Karpas-422 (cell line): ENCODE results near the gene DNALI1. TPM values are rescaled to one million over a fixed set of nuclear protein-coding genes. Genes with fewer than 3 reads are reported as not detected.
A peak's percentile ranks its signal among the peaks of the same experiment; 100 is the strongest.

Experiments
- DNase-seq: peaks from one replicate; pipeline ENCODE4 v3.0.0-alpha.2; 2015
- H2AFZ ChIP-seq: fragments of 200-600 bp; sonication (generic); 2 replicates; pipeline ENCODE4 v1.6.1; 2014; ENCODE audit warnings: antibody characterized with exemption, low read length, mixed read lengths
- H3K27ac ChIP-seq: fragments of 200-600 bp; sonication (generic); 2 replicates; pipeline ENCODE4 v1.5.1; 2014; ENCODE audit warnings: mild to moderate bottlenecking, low read length, moderate library complexity
- H3K27me3 ChIP-seq: fragments of 200-600 bp; sonication (generic); 2 replicates; pipeline ENCODE4 v1.6.1; 2014; ENCODE audit warnings: low read length, mixed read lengths
- H3K36me3 ChIP-seq: fragments of 200-600 bp; sonication (generic); 2 replicates; pipeline ENCODE4 v1.6.1; 2014; ENCODE audit warnings: low read length, mixed read lengths; ENCODE audit not compliant: insufficient read depth
- H3K4me1 ChIP-seq: fragments of 200-600 bp; sonication (generic); 2 replicates; pipeline ENCODE4 v1.6.1; 2014; ENCODE audit warnings: mild to moderate bottlenecking, low read length, mixed read lengths
- H3K4me2 ChIP-seq: fragments of 200-600 bp; sonication (generic); 2 replicates; pipeline ENCODE4 v1.6.1; 2014; ENCODE audit warnings: low read length, low read depth, mild to moderate bottlenecking; ENCODE audit not compliant: poor library complexity, severe bottlenecking
- H3K4me3 ChIP-seq: fragments of 200-600 bp; sonication (generic); 2 replicates; pipeline ENCODE4 v1.5.1; 2014; ENCODE audit warnings: mild to moderate bottlenecking, antibody characterized with exemption, low read length, mixed read lengths
- H3K79me2 ChIP-seq: fragments of 200-600 bp; sonication (generic); 2 replicates; pipeline ENCODE4 v1.6.1; 2014; ENCODE audit warnings: mild to moderate bottlenecking, low read length, mixed read lengths
- H3K9ac ChIP-seq: fragments of 200-600 bp; sonication (generic); 2 replicates; pipeline ENCODE4 v1.6.0; 2014; ENCODE audit warnings: low read length
- H3K9me2 ChIP-seq: fragments of 200-600 bp; sonication (generic), shearing (Covaris generic); replicated peaks from 2 replicates; pipeline ENCODE4 v1.6.0; 2014; ENCODE audit warnings: mild to moderate bottlenecking, low read length, moderate library complexity; ENCODE audit not compliant: insufficient read depth
- H3K9me3 ChIP-seq: fragments of 300-700, 200-600 bp; sonication (generic); 2 replicates; pipeline ENCODE4 v1.6.1; 2014; ENCODE audit warnings: low read length, mixed read lengths
- H4K20me1 ChIP-seq: fragments of 200-600 bp; sonication (generic); 2 replicates; pipeline ENCODE4 v1.6.1; 2014; ENCODE audit warnings: mild to moderate bottlenecking, antibody characterized with exemption, low read length, low read depth; ENCODE audit not compliant: insufficient read depth
- total RNA-seq: library from RNA; depleted of rRNA; stranded (reverse); fragments of >200 nt; shearing (Covaris generic); gene quantifications from 2 replicates; pipeline ENCODE4 v1.2.3, GENCODE V29; 2014; ENCODE audit warnings: low replicate concordance

Gene DNALI1
- total RNA-seq, 1 experiment from 2014 or later, result not detected

DNA sequence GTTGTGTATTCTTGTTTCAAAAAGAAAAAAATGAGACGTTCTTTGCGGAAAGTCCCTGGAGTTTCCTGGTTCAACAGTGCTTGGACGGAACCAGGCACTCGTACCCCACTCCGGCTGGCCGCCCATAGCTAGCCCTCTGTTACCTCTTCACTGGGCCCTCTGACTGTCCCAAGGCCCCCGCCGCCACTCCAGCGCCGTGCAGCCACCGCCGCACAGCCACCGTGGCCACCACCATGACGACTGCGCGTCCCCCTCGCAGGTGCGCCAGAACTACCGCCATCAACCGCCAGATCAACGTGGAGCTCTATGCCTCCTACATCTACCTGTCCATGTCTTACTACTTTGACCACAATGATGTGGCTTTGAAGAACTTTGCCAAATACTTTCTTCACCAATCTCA, 12.2 kb upstream of the DNALI1 start:
- no peaks in the 10 kb centered on the region for H3K4me1 ChIP-seq
- H3K27ac ChIP-seq, result no peak overlapping the region
- H4K20me1 ChIP-seq, result no peaks in the 10 kb centered on the region
- no peak overlapping the region for H3K4me3 ChIP-seq
- no peak for DNase-seq
- H3K36me3 ChIP-seq, result peaks cover 19% of the 10 kb centered on the region
- no peaks in the 10 kb centered on the region for H3K9me3 ChIP-seq
- peaks cover 12% of the 10 kb centered on the region for H3K79me2 ChIP-seq
- no peaks in the 10 kb centered on the region for H3K9me2 ChIP-seq
- H3K27me3 ChIP-seq, result no peaks in the 10 kb centered on the region
- H3K9ac ChIP-seq, result no peak overlapping the region
- no peak overlapping the region for H2AFZ ChIP-seq
- H3K4me2 ChIP-seq, result no peak overlapping the region

DNA sequence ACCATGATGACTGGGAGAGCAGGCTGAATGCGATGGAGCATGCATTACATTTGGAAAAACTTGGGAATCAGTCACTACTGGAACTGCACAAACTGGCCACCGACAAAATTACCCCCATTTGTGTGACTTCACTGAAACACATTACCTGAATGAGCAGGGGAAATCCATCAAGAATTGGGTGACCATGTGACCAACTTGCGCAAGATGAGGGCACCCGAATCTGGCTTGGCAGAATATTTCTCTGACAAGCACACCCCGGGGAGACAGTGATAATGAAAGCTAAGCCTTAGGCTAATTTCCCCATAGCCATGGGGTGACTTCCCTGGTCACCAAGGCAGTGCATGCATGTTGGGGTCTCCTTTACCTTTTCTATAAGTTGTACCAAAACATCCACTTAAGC, 11.7 kb upstream of the DNALI1 start:
- H3K36me3 ChIP-seq, result peaks cover 23% of the 10 kb centered on the region
- H3K9ac ChIP-seq, result no peak overlapping the region
- H3K79me2 ChIP-seq, result peaks cover 17% of the 10 kb centered on the region
- no peaks in the 10 kb centered on the region for H3K9me2 ChIP-seq
- no peaks in the 10 kb centered on the region for H3K9me3 ChIP-seq
- no peak overlapping the region for H3K4me2 ChIP-seq
- H2AFZ ChIP-seq, result no peak overlapping the region
- no peaks in the 10 kb centered on the region for H3K27me3 ChIP-seq
- no peak overlapping the region for H3K4me3 ChIP-seq
- no peak for DNase-seq
- H3K4me1 ChIP-seq, result no peaks in the 10 kb centered on the region
- no peak overlapping the region for H3K27ac ChIP-seq
- H4K20me1 ChIP-seq, result no peaks in the 10 kb centered on the region

DNA sequence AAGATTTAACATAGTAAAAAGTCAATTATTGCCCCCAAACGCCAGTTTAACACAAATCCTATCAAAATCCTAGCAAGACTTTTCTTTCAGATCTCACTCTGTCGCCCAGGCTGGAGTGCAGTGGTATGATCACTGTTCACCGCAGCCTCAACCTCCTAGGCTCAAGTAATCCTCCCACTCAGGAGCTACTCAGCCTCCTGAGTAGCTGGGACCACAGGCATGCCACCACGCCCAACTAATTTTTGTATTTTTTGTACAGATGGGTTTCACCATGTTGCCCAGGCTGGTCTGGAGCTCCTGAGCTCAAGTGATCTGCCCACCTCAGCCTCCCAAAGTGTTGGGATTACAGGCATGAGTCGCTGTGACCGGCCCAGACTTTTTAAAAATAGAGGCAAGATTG, 7.4 kb upstream of the DNALI1 start:
- H3K4me2 ChIP-seq, result no peak overlapping the region
- DNase-seq, result no peak
- H3K27me3 ChIP-seq, result no peaks in the 10 kb centered on the region
- peaks cover 14% of the 10 kb centered on the region for H4K20me1 ChIP-seq
- H3K9me3 ChIP-seq, result no peaks in the 10 kb centered on the region; the same call in 1 of the 2 replicates
- H3K9me2 ChIP-seq, result no peaks in the 10 kb centered on the region
- no peak overlapping the region for H3K27ac ChIP-seq
- H3K4me3 ChIP-seq, result no peak overlapping the region
- H3K9ac ChIP-seq, result no peak overlapping the region
- peaks cover 30% of the 10 kb centered on the region for H3K36me3 ChIP-seq
- peaks cover 53% of the 10 kb centered on the region for H3K79me2 ChIP-seq
- H2AFZ ChIP-seq, result no peak overlapping the region
- H3K4me1 ChIP-seq, result peaks cover 16% of the 10 kb centered on the region

DNA sequence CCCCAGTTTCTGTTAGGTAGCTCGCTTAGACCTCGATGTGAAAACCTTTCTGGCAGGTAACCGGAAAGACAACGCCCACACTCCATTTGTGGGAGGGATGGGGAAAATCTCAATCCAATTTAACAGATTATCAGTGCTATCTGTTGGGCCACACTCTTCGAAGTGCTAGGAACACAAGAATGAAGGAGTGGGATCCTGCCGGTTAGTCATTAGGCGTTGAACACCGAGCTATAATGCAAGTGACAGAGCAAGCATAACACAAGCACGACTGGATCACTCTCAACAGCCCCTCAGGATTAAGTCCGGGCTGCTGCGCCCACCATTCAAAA, 3.2 kb upstream of the DNALI1 start:
- Histone ChIP-seq H3K9ac (peak overlapping the region; percentile 79), H3K9me3 (peaks cover 6% of the 10 kb centered on the region), H3K4me2 (peak overlapping the region; percentile 90), H3K79me2 (peaks cover 48% of the 10 kb centered on the region), H3K27me3 (no peaks in the 10 kb centered on the region), H2AFZ (no peak overlapping the region; the same call in 1 of the 2 replicates), H3K27ac (no peak overlapping the region), H3K4me3 (peak overlapping the region; percentile 75), H3K36me3 (peaks cover 21% of the 10 kb centered on the region; the same call in 1 of the 2 replicates), H3K4me1 (peaks cover 16% of the 10 kb centered on the region), H3K9me2 (no peaks in the 10 kb centered on the region), H4K20me1 (peaks cover 14% of the 10 kb centered on the region)
- no peak for DNase-seq

DNA sequence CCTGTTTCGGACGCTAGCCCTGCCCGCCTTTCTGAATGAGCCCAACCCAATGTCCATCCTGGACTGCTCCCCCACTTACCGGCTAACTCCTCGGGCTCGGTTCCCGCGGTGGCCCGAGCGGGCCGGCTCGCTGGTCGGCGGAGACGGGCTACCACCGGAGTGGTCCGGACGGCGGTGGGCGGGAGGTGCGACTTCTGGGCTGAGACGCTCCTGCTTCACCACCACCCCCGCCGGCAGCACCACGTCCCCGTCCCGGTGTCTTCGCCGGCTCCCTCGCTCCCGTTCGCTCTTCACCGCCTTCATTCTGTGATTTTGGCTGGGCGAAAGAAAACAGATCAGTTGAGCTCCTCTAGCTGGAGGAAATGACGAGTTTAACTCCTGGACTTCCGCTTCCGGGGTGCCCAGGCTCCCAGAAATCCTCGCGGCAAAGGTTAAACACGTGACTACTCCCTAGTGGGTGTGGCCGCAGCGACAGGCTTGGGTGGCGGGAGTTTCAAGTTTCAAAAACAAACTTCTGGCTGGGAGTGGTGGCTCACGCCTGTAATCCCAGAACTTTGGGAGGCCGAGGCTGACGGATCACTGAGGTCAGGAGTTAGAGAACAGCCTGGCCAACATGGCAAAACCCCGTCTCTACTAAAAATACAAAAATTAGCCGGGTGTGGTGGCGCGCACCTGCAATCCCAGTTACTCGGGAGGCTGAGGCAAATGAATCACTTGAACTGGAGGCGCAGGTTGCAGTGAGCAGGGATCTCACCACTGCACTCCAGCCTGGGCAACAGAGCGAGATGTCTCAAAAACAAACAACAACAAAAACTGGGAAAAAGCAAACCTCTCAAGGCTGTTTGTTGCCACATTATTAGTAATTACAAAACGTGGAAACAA, 2.6 kb upstream of the DNALI1 start, which contains the start of gene SNIP1:
TSS of gene SNIP1 (minus strand) at position 367 of the 882 bp plus-strand sequence. CDS start at position 303, 64 bp downstream.
- Histone ChIP-seq H3K4me3 (peak within 1 kb of the TSS; percentile 75), H2AFZ (peak within 1 kb of the TSS; percentile 59; the same call in 1 of the 2 replicates), H3K9me3 (peaks cover 6% of the 10 kb centered on the region)

DNA sequence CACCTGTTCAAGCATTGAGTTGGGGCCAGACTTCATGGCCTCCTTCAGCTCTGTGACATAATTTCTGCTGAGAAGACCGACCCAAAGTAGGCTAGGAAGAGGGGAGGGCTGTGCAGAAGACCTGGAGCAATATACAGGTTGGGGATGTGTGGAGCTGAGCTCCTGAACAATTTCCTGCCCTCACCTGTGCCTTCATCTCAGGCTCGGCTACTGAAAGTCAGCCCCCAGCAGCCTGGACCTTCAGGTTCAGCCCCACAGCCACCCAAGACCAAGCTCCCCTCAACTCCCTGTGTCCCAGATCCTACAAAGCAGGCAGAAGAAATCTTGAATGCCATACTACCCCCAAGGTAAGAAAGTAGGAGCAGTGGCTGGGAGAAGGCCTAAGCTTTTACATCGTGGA, 662 bp downstream of the DNALI1 start:
- Histone ChIP-seq H2AFZ (no peak overlapping the region), H3K9ac (no peak overlapping the region), H3K79me2 (peaks cover 18% of the 10 kb centered on the region), H4K20me1 (peaks cover 13% of the 10 kb centered on the region), H3K9me3 (peaks cover 6% of the 10 kb centered on the region), H3K4me3 (no peak overlapping the region), H3K27ac (no peak overlapping the region), H3K9me2 (no peaks in the 10 kb centered on the region), H3K36me3 (peaks cover 1% of the 10 kb centered on the region; the same call in 1 of the 2 replicates), H3K4me1 (peaks cover 10% of the 10 kb centered on the region), H3K4me2 (no peak overlapping the region), H3K27me3 (no peaks in the 10 kb centered on the region)
- DNase-seq, result no peak

More for the DNA sequence above, 2.6 kb upstream of the DNALI1 start, which contains the start of gene SNIP1:
- H3K4me2 ChIP-seq, result peak within 1 kb of the TSS; percentile 90
- peaks cover 44% of the 10 kb centered on the region for H3K79me2 ChIP-seq
- peaks cover 16% of the 10 kb centered on the region; the same call in 1 of the 2 replicates for H3K36me3 ChIP-seq
- peaks cover 14% of the 10 kb centered on the region for H4K20me1 ChIP-seq
- peaks cover 16% of the 10 kb centered on the region for H3K4me1 ChIP-seq
- no peaks in the 10 kb centered on the region for H3K9me2 ChIP-seq
- DNase-seq, result peak; percentile 97
- H3K27me3 ChIP-seq, result no peaks in the 10 kb centered on the region
- no peak within 1 kb of the TSS for H3K27ac ChIP-seq
- H3K9ac ChIP-seq, result peak within 1 kb of the TSS; percentile 79

DNA sequence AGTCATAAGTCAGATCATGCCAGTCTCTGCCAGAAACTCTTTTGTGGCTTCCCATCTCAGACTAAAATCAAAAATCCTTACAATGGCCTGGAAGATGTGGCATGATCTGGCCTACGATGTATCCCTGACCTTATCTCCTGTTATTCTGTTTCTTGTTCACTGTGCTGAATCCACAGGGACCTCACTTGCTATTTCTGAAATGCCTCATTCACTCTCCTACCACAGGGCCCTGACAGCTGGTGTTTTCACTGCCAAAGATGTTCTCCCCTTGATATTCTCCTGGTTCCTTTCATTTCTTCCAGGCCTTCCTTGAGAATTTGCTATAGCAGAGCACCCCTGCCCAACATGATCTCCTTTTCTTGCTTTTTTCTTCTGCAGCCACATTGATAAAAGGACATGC, 1.7 kb downstream of the DNALI1 start:
- peak overlapping the region; percentile 38; the same call in 1 of the 2 replicates for H2AFZ ChIP-seq
- H3K9me3 ChIP-seq, result peaks cover 6% of the 10 kb centered on the region
- no peaks in the 10 kb centered on the region for H3K9me2 ChIP-seq
- peaks cover 8% of the 10 kb centered on the region for H3K79me2 ChIP-seq
- no peaks in the 10 kb centered on the region for H3K27me3 ChIP-seq
- H3K4me3 ChIP-seq, result no peak overlapping the region
- no peak for DNase-seq
- H3K4me1 ChIP-seq, result peaks cover under 1% of the 10 kb centered on the region; the same call in 1 of the 2 replicates
- no peak overlapping the region for H3K9ac ChIP-seq
- H3K36me3 ChIP-seq, result no peaks in the 10 kb centered on the region
- no peak overlapping the region for H3K4me2 ChIP-seq
- no peak overlapping the region for H3K27ac ChIP-seq
- H4K20me1 ChIP-seq, result peaks cover 3% of the 10 kb centered on the region; the same call in 1 of the 2 replicates

DNA sequence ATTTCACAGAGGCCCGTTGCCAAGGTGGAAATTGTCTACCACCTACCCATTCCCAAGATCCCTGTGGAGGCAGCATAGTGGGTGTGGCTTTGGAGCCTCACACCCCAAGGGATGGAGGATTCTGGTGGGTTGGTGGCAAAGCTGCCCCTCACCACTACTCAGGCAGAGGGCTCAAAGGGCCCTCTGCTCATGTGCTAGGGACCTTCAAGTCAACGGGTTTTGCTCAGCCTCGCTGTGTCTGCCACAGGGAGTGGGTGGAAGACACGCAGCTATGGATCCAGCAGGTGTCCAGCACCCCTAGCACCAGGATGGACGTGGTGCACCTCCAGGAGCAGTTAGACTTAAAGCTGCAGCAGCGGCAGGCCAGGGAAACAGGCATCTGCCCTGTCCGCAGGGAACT, 2.3 kb downstream of the DNALI1 start:
- H3K79me2 ChIP-seq, result peaks cover under 1% of the 10 kb centered on the region
- H3K27me3 ChIP-seq, result no peaks in the 10 kb centered on the region
- peaks cover 6% of the 10 kb centered on the region for H3K9me3 ChIP-seq
- H2AFZ ChIP-seq, result no peak overlapping the region
- no peaks in the 10 kb centered on the region for H4K20me1 ChIP-seq
- H3K4me1 ChIP-seq, result no peaks in the 10 kb centered on the region
- H3K9ac ChIP-seq, result no peak overlapping the region
- DNase-seq, result no peak
- no peaks in the 10 kb centered on the region for H3K36me3 ChIP-seq
- H3K4me3 ChIP-seq, result no peak overlapping the region
- no peak overlapping the region for H3K27ac ChIP-seq
- no peak overlapping the region for H3K4me2 ChIP-seq
- no peaks in the 10 kb centered on the region for H3K9me2 ChIP-seq
